H9 (cell line): Measurements from ENCODE around the gene CIAO1. TPM values are rescaled to one million over a fixed set of nuclear protein-coding genes. Genes with fewer than 3 reads are reported as not detected.

Experiments
- DNase-seq: peaks from one replicate; pipeline ENCODE4 v3.0.0-alpha.2; 2017
- H2AFZ ChIP-seq: one replicate; pipeline ENCODE4 v1.6.1; 2013; ENCODE audit warnings: mild to moderate bottlenecking, low read length, control low read depth, moderate library complexity
- H2AK5ac ChIP-seq: 2 replicates; pipeline ENCODE4 v1.6.1; 2013; ENCODE audit warnings: low read length, control low read depth, mixed read lengths; ENCODE audit not compliant: insufficient read length
- H2BK120ac ChIP-seq: one replicate; pipeline ENCODE4 v1.6.1; 2013; ENCODE audit warnings: low read depth, mild to moderate bottlenecking, low read length, control low read depth, inconsistent platforms; ENCODE audit not compliant: poor library complexity, severe bottlenecking
- H2BK12ac ChIP-seq: 2 replicates; pipeline ENCODE4 v1.6.1; 2013; ENCODE audit warnings: low read length, control low read depth, mixed read lengths, low read depth; ENCODE audit not compliant: insufficient read length
- H2BK15ac ChIP-seq: 2 replicates; pipeline ENCODE4 v1.6.1; 2013; ENCODE audit warnings: low read depth, low read length, control low read depth
- H2BK20ac ChIP-seq: one replicate; pipeline ENCODE4 v1.6.1; 2013; ENCODE audit warnings: low read depth, mild to moderate bottlenecking, low read length, control low read depth, inconsistent platforms; ENCODE audit not compliant: poor library complexity, severe bottlenecking
- H2BK5ac ChIP-seq: 2 replicates; pipeline ENCODE4 v1.6.1; 2013; ENCODE audit warnings: low read length, control low read depth, mixed read lengths; ENCODE audit not compliant: insufficient read length
- H3K14ac ChIP-seq: 2 replicates; pipeline ENCODE4 v1.6.1; 2013; ENCODE audit warnings: low read length, control low read depth; ENCODE audit not compliant: insufficient read depth
- H3K18ac ChIP-seq: 2 replicates; pipeline ENCODE4 v1.6.1; 2013; ENCODE audit warnings: low read depth, mild to moderate bottlenecking, mixed read lengths, low read length, control low read depth; ENCODE audit not compliant: insufficient read length
- H3K23ac ChIP-seq: 2 replicates; pipeline ENCODE4 v1.6.1; 2013; ENCODE audit warnings: low read length, control low read depth, mixed read lengths, low read depth; ENCODE audit not compliant: insufficient read length
- H3K23me2 ChIP-seq: 2 replicates; pipeline ENCODE4 v1.6.1; 2013; ENCODE audit warnings: low read depth, mild to moderate bottlenecking, mixed read lengths, low read length, control low read depth; ENCODE audit not compliant: insufficient read length, poor library complexity, severe bottlenecking
- H3K27ac ChIP-seq: 2 replicates; pipeline ENCODE4 v1.5.1; 2013; ENCODE audit warnings: low read length, control low read depth, mixed read lengths, low read depth; ENCODE audit not compliant: insufficient read length
- H3K27me3 ChIP-seq: 2 replicates; pipeline ENCODE4 v1.6.1; 2013; ENCODE audit warnings: low read length, control low read depth, inconsistent platforms; ENCODE audit not compliant: insufficient read depth
- H3K4ac ChIP-seq: 2 replicates; pipeline ENCODE4 v1.6.1; 2013; ENCODE audit warnings: low read depth, mild to moderate bottlenecking, control low read depth, inconsistent platforms, low read length, moderate library complexity
- H3K4me1 ChIP-seq: 2 replicates; pipeline ENCODE4 v1.6.1; 2013; ENCODE audit warnings: low read length, control low read depth, inconsistent platforms; ENCODE audit not compliant: insufficient read depth
- H3K4me2 ChIP-seq: 2 replicates; pipeline ENCODE4 v1.6.1; 2013; ENCODE audit warnings: low read length, control low read depth, mixed read lengths; ENCODE audit not compliant: insufficient read length, insufficient read depth
- H3K56ac ChIP-seq: 2 replicates; pipeline ENCODE4 v1.6.1; 2013; ENCODE audit warnings: low read depth, mild to moderate bottlenecking, mixed read lengths, low read length, control low read depth; ENCODE audit not compliant: insufficient read length
- H3K79me1 ChIP-seq: 2 replicates; pipeline ENCODE4 v1.6.1; 2013; ENCODE audit warnings: low read depth, mild to moderate bottlenecking, moderate library complexity, low read length, control low read depth, inconsistent platforms; ENCODE audit not compliant: insufficient read depth, poor library complexity, severe bottlenecking
- H3K79me2 ChIP-seq: 2 replicates; pipeline ENCODE4 v1.6.1; 2013; ENCODE audit warnings: low read length, control low read depth, inconsistent platforms; ENCODE audit not compliant: insufficient read depth
- H3K9ac ChIP-seq: 2 replicates; pipeline ENCODE4 v1.6.1; 2013; ENCODE audit warnings: low read length, control low read depth, mixed read lengths; ENCODE audit not compliant: insufficient read length; ENCODE audit errors: extremely low read depth
- H3K9me3 ChIP-seq: one replicate; pipeline ENCODE4 v1.6.1; 2013; ENCODE audit warnings: low read depth, low read length, inconsistent platforms; ENCODE audit not compliant: control insufficient read depth
- H3T11ph ChIP-seq: one replicate; pipeline ENCODE4 v1.6.1; 2013; ENCODE audit warnings: mild to moderate bottlenecking, low read length, control low read depth, inconsistent platforms
- H4K20me1 ChIP-seq: one replicate; pipeline ENCODE4 v1.6.1; 2013; ENCODE audit not compliant: control insufficient read depth, insufficient read length, insufficient read depth
- H4K5ac ChIP-seq: 2 replicates; pipeline ENCODE4 v1.6.1; 2013; ENCODE audit warnings: low read depth, mild to moderate bottlenecking, mixed read lengths, low read length, control low read depth; ENCODE audit not compliant: insufficient read length
- H4K8ac ChIP-seq: replicated peaks from 2 replicates; pipeline ENCODE4 v1.6.1; 2013; ENCODE audit warnings: low read length, control low read depth, mixed read lengths, low read depth; ENCODE audit not compliant: insufficient read length
- H4K91ac ChIP-seq: 2 replicates; pipeline ENCODE4 v1.6.1; 2013; ENCODE audit warnings: low read depth, mild to moderate bottlenecking, moderate library complexity, mixed read lengths, low read length, control low read depth; ENCODE audit not compliant: insufficient read length
- H3K27ac Mint-ChIP-seq, 3 experiments: 2 replicates in 2 of 3; 3 replicates in 1 of 3; pipeline ENCODE4 v1.8.0; 2020 to 2021; ENCODE audit warnings: mixed read lengths in 3 of 3, mild to moderate bottlenecking in 1 of 3, moderate library complexity in 1 of 3
- H3K27me3 Mint-ChIP-seq: 2 replicates; pipeline ENCODE4 v1.8.0; 2021; ENCODE audit warnings: low read depth, mild to moderate bottlenecking, moderate library complexity, mixed read lengths
- H3K36me3 Mint-ChIP-seq, 3 experiments: 2 replicates in 2 of 3; 3 replicates in 1 of 3; pipeline ENCODE4 v1.8.0; 2020 to 2021; ENCODE audit warnings: low read depth in 3 of 3, mixed read lengths in 3 of 3; ENCODE audit not compliant: insufficient read depth in 1 of 3
- H3K4me1 Mint-ChIP-seq, 2 experiments: 2 replicates each; pipeline ENCODE4 v1.8.0; 2020; ENCODE audit warnings: mixed read lengths in 2 of 2
- H3K4me3 Mint-ChIP-seq, 2 experiments: 2 replicates in 1 of 2; 3 replicates in 1 of 2; pipeline ENCODE4 v1.8.0; 2020 to 2021; ENCODE audit warnings: mild to moderate bottlenecking in 2 of 2, mixed read lengths in 2 of 2, moderate library complexity in 1 of 2
- H3K9me3 Mint-ChIP-seq, 2 experiments: 2 replicates in 1 of 2; 3 replicates in 1 of 2; pipeline ENCODE4 v1.8.0; 2020; ENCODE audit warnings: mild to moderate bottlenecking in 2 of 2, mixed read lengths in 2 of 2, moderate library complexity in 1 of 2
- WGBS: extraction: QIAGEN DNeasy Blood & Tissue Kit; methylation state at CpG from one replicate; pipeline ENCODE4 v1.1.7; 2013; ENCODE audit warnings: missing lambda C conversion rate, low lambda C conversion rate, mixed read lengths; ENCODE audit not compliant: insufficient read length; ENCODE audit errors: extremely low coverage; 5-methylcytosine and 5-hydroxymethylcytosine counted together
- total RNA-seq: library from RNA; stranded (reverse); gene quantifications from 2 replicates; pipeline ENCODE4 v1.2.1, GENCODE V29; 2021
- TF ChIP-seq, protein P1 (sequence below): fragments of 200-600 bp; sonication (generic); conservative IDR thresholded peaks from 3 replicates; pipeline ENCODE4 v1.8.0; 2021; ENCODE audit warnings: antibody characterized with exemption, mild to moderate bottlenecking

The CIAO1 gene
- total RNA-seq, 1 experiment from 2014 or later: 67.6 TPM

DNA sequence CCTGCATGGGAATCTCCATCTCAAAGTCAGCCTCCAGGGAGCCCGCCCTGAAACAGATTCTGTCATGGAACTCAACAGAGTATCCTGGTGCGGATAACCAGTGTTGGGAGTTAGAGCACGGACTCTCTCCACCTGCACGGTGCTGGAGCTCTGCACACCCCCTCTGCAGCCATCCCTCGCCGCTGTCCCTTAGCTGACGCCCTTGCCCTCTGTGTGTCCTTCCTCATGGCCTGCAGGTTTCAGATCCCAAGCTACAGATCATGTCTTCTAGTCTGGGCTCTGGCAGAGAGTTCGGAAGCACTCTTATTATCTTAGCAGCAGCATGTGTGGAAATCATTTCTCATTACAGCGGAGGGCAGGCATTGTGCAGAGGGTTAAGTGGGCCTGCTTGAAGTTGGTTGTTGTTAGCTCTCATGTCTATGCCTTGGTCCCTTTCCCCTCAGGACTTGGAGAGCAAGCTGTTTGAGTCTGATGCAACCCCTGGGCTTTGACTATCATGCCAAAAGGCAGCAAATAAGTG, 26.2 kb upstream of the CIAO1 start:
- no peak overlapping the region for H3K14ac ChIP-seq
- H2BK120ac ChIP-seq: no peak overlapping the region
- H3K23ac ChIP-seq: no peak overlapping the region
- no peaks in the 10 kb centered on the region for H3K4me1 ChIP-seq
- H2BK15ac ChIP-seq: no peak overlapping the region
- no peaks in the 10 kb centered on the region for H3K9me3 ChIP-seq
- H3K4ac ChIP-seq: no peak overlapping the region
- H3K4me1 Mint-ChIP-seq: peaks cover 9% of the 10 kb centered on the region in 2 experiments
- no peak overlapping the region for H4K91ac ChIP-seq
- H3T11ph ChIP-seq: no peak overlapping the region
- H2AK5ac ChIP-seq: no peak overlapping the region
- no peaks in the 10 kb centered on the region for H3K79me1 ChIP-seq
- no peak overlapping the region for H4K5ac ChIP-seq
- DNase-seq: no peak
- H3K36me3 Mint-ChIP-seq: no peaks in the 10 kb centered on the region
- H3K18ac ChIP-seq: no peak overlapping the region
- H3K9me3 Mint-ChIP-seq: no peaks in the 10 kb centered on the region
- H2BK20ac ChIP-seq: no peak overlapping the region
- no peak overlapping the region for H3K9ac ChIP-seq
- TF ChIP-seq, protein P1, sequence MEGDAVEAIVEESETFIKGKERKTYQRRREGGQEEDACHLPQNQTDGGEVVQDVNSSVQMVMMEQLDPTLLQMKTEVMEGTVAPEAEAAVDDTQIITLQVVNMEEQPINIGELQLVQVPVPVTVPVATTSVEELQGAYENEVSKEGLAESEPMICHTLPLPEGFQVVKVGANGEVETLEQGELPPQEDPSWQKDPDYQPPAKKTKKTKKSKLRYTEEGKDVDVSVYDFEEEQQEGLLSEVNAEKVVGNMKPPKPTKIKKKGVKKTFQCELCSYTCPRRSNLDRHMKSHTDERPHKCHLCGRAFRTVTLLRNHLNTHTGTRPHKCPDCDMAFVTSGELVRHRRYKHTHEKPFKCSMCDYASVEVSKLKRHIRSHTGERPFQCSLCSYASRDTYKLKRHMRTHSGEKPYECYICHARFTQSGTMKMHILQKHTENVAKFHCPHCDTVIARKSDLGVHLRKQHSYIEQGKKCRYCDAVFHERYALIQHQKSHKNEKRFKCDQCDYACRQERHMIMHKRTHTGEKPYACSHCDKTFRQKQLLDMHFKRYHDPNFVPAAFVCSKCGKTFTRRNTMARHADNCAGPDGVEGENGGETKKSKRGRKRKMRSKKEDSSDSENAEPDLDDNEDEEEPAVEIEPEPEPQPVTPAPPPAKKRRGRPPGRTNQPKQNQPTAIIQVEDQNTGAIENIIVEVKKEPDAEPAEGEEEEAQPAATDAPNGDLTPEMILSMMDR: no peak
- no peak overlapping the region for H3K56ac ChIP-seq
- no peaks in the 10 kb centered on the region for H3K23me2 ChIP-seq
- H4K8ac ChIP-seq: no peak overlapping the region
- H2AFZ ChIP-seq: no peak overlapping the region
- H3K4me2 ChIP-seq: no peak overlapping the region
- no peaks in the 10 kb centered on the region for H3K27me3 Mint-ChIP-seq
- H2BK12ac ChIP-seq: no peak overlapping the region
- peak overlapping the region in 2 of 3 experiments; percentile 9 to 11; a peak in 4 of 7 replicates for H3K27ac Mint-ChIP-seq
- no peaks in the 10 kb centered on the region for H4K20me1 ChIP-seq
- H2BK5ac ChIP-seq: no peak overlapping the region
- no peak overlapping the region for H3K27ac ChIP-seq
- no CpG with 5 or more reads among the region's 9 CpGs for WGBS
- H3K79me2 ChIP-seq: no peaks in the 10 kb centered on the region
- no peak overlapping the region; a peak in 1 of 5 replicates for H3K4me3 Mint-ChIP-seq
- no peaks in the 10 kb centered on the region for H3K27me3 ChIP-seq
